HepG2 (cell line): ENCODE results near the gene BBOF1. TPM values are rescaled to one million over a fixed set of nuclear protein-coding genes. Genes with fewer than 3 reads are reported as not detected.

ENCODE experiments used
- ARNTL ChIP-seq: sonication (generic); formaldehyde crosslinking; IDR thresholded peaks from 2 replicates; pipeline ENCODE4 v1.4.0; 2020; ENCODE audit warnings: mild to moderate bottlenecking, missing genetic modification reagents
- PAWR ChIP-seq: sonication (generic); formaldehyde crosslinking; IDR thresholded peaks from 2 replicates; pipeline ENCODE4 v1.4.0; 2020; ENCODE audit warnings: missing genetic modification reagents, mild to moderate bottlenecking, borderline replicate concordance
- RBFOX2 ChIP-seq: fragments of 200-400 bp; formaldehyde crosslinking; IDR thresholded peaks from 2 replicates; pipeline ENCODE4 v1.6.1; 2017; ENCODE audit warnings: low read depth, mild to moderate bottlenecking, low read length
- RFX5 ChIP-seq: IDR thresholded peaks from 2 replicates; pipeline ENCODE4 v1.6.1; 2011; ENCODE audit warnings: low read depth, low read length, improper control_type of control experiment
- SIX4 ChIP-seq: sonication (generic); formaldehyde crosslinking; IDR thresholded peaks from 2 replicates; pipeline ENCODE4 v1.4.0; 2020; ENCODE audit warnings: missing genetic modification reagents
- SMARCE1 ChIP-seq: fragments of 450-650 bp; IDR thresholded peaks from 2 replicates; pipeline ENCODE4 v1.6.1; 2017; ENCODE audit warnings: borderline replicate concordance
- SMC3 ChIP-seq: IDR thresholded peaks from 2 replicates; pipeline ENCODE4 v1.6.1; 2011; ENCODE audit warnings: low read length, improper control_type of control experiment
- STAT5B ChIP-seq: sonication (generic); formaldehyde crosslinking; IDR thresholded peaks from 2 replicates; pipeline ENCODE4 v1.4.0; 2020; ENCODE audit warnings: missing genetic modification reagents
- YEATS2 ChIP-seq: sonication (generic); formaldehyde crosslinking; IDR thresholded peaks from 2 replicates; pipeline ENCODE4 v1.4.0; 2020; ENCODE audit warnings: missing genetic modification reagents, borderline replicate concordance
- ZFP37 ChIP-seq: sonication (generic); formaldehyde crosslinking; IDR thresholded peaks from 2 replicates; pipeline ENCODE4 v1.4.0; 2020; ENCODE audit warnings: missing genetic modification reagents, borderline replicate concordance
- ZNF383 ChIP-seq: sonication (generic); formaldehyde crosslinking; IDR thresholded peaks from 2 replicates; pipeline ENCODE4 v1.4.0; 2020; ENCODE audit warnings: missing genetic modification reagents, mild to moderate bottlenecking, borderline replicate concordance
- ZNF501 ChIP-seq: sonication (generic); formaldehyde crosslinking; IDR thresholded peaks from 2 replicates; pipeline ENCODE4 v1.5.1; 2020; ENCODE audit warnings: mild to moderate bottlenecking, moderate library complexity, missing genetic modification reagents
- ZNF564 ChIP-seq: sonication (generic); formaldehyde crosslinking; IDR thresholded peaks from 2 replicates; pipeline ENCODE4 v1.8.1; 2023; ENCODE audit warnings: mild to moderate bottlenecking, missing genetic modification reagents
- ZNF749 ChIP-seq: sonication (generic); formaldehyde crosslinking; IDR thresholded peaks from 2 replicates; pipeline ENCODE4 v1.8.0; 2022; ENCODE audit warnings: mild to moderate bottlenecking, missing genetic modification reagents, moderate library complexity, borderline replicate concordance
- ZNF777 ChIP-seq: sonication (generic); formaldehyde crosslinking; IDR thresholded peaks from 2 replicates; pipeline ENCODE4 v1.4.0; 2020; ENCODE audit warnings: missing genetic modification reagents
- polyA plus RNA-seq, 8 experiments: library from polyadenylated mRNA; depleted of rRNA in 3 of 8; stranded (reverse) in 7 of 8; unstranded in 1 of 8; fragments of >200 nt; fragmentation: Illumina TruSeq in 4 of 8; extraction: Trizol in 4 of 8; gene quantifications; 2 replicates each; pipeline versions ENCODE4 v1.2.1 to v1.2.3, GENCODE V29; 2011 to 2016; ENCODE audit warnings: low read depth in 4 of 8, missing spikeins in 1 of 8, mixed read lengths in 1 of 8; ENCODE audit not compliant: insufficient read depth in 1 of 8
- total RNA-seq, 5 experiments: library from RNA; depleted of rRNA; stranded (reverse); fragments of >200 nt; fragmentation: Illumina TruSeq; extraction: Trizol; gene quantifications; 2 replicates each; pipeline ENCODE4 v1.2.3, GENCODE V29; 2016; ENCODE audit warnings: low read depth in 1 of 5
- TF ChIP-seq, protein P1 (sequence below), 2 experiments: sonication (generic) in 1 of 2; formaldehyde crosslinking in 1 of 2; IDR thresholded peaks; 2 replicates each; pipeline versions ENCODE4 v1.6.1 to v1.9.0; 2014 to 2022; ENCODE audit warnings: antibody characterized with exemption in 1 of 2, borderline replicate concordance in 1 of 2, inconsistent platforms in 1 of 2, low read depth in 1 of 2, missing genetic modification reagents in 1 of 2
- TF ChIP-seq, protein P2 (sequence below): IDR thresholded peaks from 2 replicates; pipeline ENCODE4 v1.6.1; 2016; ENCODE audit warnings: low read depth, control low read depth
- TF ChIP-seq, protein P3 (sequence below): sonication (generic); formaldehyde crosslinking; IDR thresholded peaks from 2 replicates; pipeline ENCODE4 v1.4.0; 2020; ENCODE audit warnings: mild to moderate bottlenecking, low read depth, missing genetic modification reagents
- TF ChIP-seq, protein P4 (sequence below): IDR thresholded peaks from 2 replicates; pipeline ENCODE4 v1.6.1; 2016; ENCODE audit warnings: missing biosample characterization, missing genetic modification reagents, low read depth

Gene BBOF1
- total and polyA plus RNA-seq, 2 of the 13 experiments (the other 11 are each of a cell fraction or from before 2014, with no cell fraction given) = 1.6 to 2.3 TPM

DNA sequence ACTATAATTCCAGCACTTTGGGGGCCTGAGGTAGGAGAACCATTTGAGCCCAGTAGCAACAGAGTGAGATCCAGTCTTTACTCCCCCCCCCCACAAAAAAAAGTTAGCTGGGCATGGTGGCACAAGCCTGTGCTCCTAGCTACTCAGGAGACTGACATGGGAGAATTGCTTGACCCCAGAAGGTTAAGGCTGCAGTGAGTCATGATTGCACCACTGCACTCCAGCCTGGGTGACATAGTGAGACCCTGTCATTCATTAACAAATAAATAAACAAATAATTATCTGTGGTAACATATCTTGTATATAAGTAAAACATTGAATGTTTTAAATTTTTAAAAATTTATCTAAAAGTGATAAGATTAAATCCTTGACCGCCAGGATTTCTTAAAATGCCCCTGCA is 4.8 kb upstream of the BBOF1 start (continued):
- TF ChIP-seq, protein P1, sequence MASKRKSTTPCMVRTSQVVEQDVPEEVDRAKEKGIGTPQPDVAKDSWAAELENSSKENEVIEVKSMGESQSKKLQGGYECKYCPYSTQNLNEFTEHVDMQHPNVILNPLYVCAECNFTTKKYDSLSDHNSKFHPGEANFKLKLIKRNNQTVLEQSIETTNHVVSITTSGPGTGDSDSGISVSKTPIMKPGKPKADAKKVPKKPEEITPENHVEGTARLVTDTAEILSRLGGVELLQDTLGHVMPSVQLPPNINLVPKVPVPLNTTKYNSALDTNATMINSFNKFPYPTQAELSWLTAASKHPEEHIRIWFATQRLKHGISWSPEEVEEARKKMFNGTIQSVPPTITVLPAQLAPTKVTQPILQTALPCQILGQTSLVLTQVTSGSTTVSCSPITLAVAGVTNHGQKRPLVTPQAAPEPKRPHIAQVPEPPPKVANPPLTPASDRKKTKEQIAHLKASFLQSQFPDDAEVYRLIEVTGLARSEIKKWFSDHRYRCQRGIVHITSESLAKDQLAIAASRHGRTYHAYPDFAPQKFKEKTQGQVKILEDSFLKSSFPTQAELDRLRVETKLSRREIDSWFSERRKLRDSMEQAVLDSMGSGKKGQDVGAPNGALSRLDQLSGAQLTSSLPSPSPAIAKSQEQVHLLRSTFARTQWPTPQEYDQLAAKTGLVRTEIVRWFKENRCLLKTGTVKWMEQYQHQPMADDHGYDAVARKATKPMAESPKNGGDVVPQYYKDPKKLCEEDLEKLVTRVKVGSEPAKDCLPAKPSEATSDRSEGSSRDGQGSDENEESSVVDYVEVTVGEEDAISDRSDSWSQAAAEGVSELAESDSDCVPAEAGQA (IDR thresholded peaks at IDR 0.05; ENCODE audit: low read depth) = no peak
- TF ChIP-seq, protein P1 (CRISPR knock-in tag; IDR thresholded peaks at IDR 0.05; ENCODE audit: borderline replicate concordance) = no peak
- TF ChIP-seq STAT5B (no peak), ZNF777 (CRISPR knock-in tag) (no peak), ZNF564 (CRISPR knock-in tag) (no peak), ZNF383 (CRISPR knock-in tag) (no peak), ARNTL (no peak), YEATS2 (CRISPR knock-in tag) (no peak), PAWR (CRISPR knock-in tag) (no peak), SIX4 (CRISPR knock-in tag) (no peak), SMARCE1 (no peak), ZNF501 (no peak), SMC3 (no peak), ZNF749 (CRISPR knock-in tag) (no peak), RFX5 (no peak), ZFP37 (CRISPR knock-in tag) (no peak), RBFOX2 (no peak)
- TF ChIP-seq, protein P2, sequence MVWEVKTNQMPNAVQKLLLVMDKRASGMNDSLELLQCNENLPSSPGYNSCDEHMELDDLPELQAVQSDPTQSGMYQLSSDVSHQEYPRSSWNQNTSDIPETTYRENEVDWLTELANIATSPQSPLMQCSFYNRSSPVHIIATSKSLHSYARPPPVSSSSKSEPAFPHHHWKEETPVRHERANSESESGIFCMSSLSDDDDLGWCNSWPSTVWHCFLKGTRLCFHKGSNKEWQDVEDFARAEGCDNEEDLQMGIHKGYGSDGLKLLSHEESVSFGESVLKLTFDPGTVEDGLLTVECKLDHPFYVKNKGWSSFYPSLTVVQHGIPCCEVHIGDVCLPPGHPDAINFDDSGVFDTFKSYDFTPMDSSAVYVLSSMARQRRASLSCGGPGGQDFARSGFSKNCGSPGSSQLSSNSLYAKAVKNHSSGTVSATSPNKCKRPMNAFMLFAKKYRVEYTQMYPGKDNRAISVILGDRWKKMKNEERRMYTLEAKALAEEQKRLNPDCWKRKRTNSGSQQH = peak; percentile 49; the same call in 1 of the 2 replicates
- TF ChIP-seq, protein P3, sequence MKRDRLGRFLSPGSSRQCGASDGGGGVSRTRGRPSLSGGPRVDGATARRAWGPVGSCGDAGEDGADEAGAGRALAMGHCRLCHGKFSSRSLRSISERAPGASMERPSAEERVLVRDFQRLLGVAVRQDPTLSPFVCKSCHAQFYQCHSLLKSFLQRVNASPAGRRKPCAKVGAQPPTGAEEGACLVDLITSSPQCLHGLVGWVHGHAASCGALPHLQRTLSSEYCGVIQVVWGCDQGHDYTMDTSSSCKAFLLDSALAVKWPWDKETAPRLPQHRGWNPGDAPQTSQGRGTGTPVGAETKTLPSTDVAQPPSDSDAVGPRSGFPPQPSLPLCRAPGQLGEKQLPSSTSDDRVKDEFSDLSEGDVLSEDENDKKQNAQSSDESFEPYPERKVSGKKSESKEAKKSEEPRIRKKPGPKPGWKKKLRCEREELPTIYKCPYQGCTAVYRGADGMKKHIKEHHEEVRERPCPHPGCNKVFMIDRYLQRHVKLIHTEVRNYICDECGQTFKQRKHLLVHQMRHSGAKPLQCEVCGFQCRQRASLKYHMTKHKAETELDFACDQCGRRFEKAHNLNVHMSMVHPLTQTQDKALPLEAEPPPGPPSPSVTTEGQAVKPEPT (CRISPR knock-in tag) = no peak
- TF ChIP-seq, protein P4, sequence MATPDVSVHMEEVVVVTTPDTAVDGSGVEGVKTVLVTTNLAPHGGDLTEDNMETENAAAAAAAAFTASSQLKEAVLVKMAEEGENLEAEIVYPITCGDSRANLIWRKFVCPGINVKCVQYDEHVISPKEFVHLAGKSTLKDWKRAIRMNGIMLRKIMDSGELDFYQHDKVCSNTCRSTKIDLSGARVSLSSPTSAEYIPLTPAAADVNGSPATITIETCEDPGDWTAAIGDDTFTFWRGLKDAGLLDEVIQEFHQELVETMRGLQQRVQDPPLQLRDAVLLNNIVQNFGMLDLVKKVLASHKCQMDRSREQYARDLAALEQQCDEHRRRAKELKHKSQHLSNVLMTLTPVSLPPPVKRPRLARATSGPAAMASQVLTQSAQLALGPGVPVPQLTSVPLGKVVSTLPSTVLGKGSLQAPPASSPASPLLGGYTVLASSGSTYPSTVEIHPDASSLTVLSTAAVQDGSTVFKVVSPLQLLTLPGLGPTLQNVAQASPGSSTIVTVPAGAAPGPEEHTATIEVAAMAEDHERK (CRISPR knock-in tag) = no peak
